ENCODE data around the gene TGFBI.

DNA sequence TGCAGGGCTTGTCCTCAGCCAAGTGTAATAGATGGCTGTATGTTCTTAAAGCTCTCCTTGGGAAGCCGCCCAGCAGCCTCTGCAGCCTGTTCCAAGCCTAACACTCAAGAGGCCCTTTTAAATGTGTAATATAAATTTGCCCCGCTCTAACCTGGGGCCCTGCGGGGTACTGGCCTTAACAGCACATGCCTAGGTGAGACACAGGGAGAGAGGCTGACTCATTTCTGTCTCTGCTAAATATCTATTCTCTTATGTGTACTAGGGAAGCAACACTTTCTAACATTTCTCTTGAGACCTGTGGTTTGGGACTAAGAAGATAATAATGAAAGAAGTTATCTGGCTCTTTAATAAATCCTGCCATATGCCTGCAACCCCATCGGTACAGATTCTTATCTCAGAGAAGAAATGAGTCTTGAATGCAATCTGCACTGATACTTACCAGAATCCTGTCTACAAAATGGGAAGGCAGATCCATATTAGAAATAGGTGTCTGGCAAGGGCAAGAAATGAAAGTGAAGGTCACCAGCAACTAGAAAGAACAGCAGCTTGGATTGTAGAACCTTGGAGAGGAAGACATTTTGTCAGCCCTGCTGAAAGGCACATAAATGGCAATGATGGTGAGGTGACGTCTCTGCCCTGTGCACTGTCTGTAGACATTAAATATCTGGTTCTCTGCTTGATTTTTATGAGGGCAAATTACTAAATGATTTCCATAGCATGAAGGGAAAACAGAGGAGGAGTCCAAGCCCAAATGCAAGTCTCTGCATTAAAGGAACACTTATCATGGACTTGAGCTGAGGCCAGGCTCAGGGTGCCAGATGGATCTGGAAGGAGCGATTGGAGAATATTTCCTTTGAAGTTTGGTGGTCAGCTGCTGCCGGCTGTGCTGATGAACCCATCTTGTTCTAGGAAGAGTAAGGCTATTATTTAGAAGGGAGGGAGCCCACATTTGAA is 14.5 kb upstream of the TGFBI start:
- TF ChIP-seq, protein P1, sequence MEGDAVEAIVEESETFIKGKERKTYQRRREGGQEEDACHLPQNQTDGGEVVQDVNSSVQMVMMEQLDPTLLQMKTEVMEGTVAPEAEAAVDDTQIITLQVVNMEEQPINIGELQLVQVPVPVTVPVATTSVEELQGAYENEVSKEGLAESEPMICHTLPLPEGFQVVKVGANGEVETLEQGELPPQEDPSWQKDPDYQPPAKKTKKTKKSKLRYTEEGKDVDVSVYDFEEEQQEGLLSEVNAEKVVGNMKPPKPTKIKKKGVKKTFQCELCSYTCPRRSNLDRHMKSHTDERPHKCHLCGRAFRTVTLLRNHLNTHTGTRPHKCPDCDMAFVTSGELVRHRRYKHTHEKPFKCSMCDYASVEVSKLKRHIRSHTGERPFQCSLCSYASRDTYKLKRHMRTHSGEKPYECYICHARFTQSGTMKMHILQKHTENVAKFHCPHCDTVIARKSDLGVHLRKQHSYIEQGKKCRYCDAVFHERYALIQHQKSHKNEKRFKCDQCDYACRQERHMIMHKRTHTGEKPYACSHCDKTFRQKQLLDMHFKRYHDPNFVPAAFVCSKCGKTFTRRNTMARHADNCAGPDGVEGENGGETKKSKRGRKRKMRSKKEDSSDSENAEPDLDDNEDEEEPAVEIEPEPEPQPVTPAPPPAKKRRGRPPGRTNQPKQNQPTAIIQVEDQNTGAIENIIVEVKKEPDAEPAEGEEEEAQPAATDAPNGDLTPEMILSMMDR (conservative IDR thresholded peaks at IDR 0.05; ENCODE audit: low read depth, low read length) = no peak
- no peak for TF ChIP-seq EZH2 (IDR thresholded peaks at IDR 0.05; ENCODE audit: borderline replicate concordance, low read depth, low read length, poor library complexity, severe bottlenecking)
